Astrocyte (in vitro differentiated cells and primary cell): ENCODE results near the gene CORIN. TPM values are rescaled to one million over a fixed set of nuclear protein-coding genes. Genes with fewer than 3 reads are reported as not detected.
"Not testable (repeated sequence)": the region's sequence is repeated elsewhere in the genome, so short reads cannot be mapped to it uniquely, and the experiment has no call there.

Source experiments
- DNase-seq: peaks from one replicate; pipeline ENCODE4 v3.0.0-alpha.2; 2010; ENCODE audit warnings: low read depth
- FAIRE-seq: peaks from 2 replicates; lab custom pipeline; 2011; peaks lifted over from hg19 to GRCh38; lab: Jason Lieb, UNC
- H2AFZ ChIP-seq: 2 replicates; pipeline ENCODE4 v1.6.0; 2012; ENCODE audit warnings: low read depth, low read length, inconsistent platforms
- H3K27ac ChIP-seq: 2 replicates; pipeline ENCODE4 v1.5.1; 2011; ENCODE audit warnings: low read depth, low read length, inconsistent platforms
- H3K27me3 ChIP-seq: 2 replicates; pipeline ENCODE4 v1.6.0; 2011; ENCODE audit warnings: low read length, inconsistent platforms; ENCODE audit not compliant: insufficient read depth
- H3K36me3 ChIP-seq: 2 replicates; pipeline ENCODE4 v1.5.1; 2011; ENCODE audit warnings: low read length, inconsistent platforms; ENCODE audit not compliant: insufficient read depth
- H3K4me1 ChIP-seq: 2 replicates; pipeline ENCODE4 v1.5.1; 2011; ENCODE audit warnings: low read length, inconsistent platforms; ENCODE audit not compliant: insufficient read depth
- H3K4me2 ChIP-seq: 2 replicates; pipeline ENCODE4 v1.6.0; 2012; ENCODE audit warnings: low read length, inconsistent platforms
- H3K4me3 ChIP-seq: 2 replicates; pipeline ENCODE4 v1.5.1; 2011; ENCODE audit warnings: low read depth, mild to moderate bottlenecking, low read length, inconsistent platforms; ENCODE audit not compliant: insufficient read depth
- H3K79me2 ChIP-seq: 2 replicates; pipeline ENCODE4 v1.6.0; 2012; ENCODE audit warnings: mild to moderate bottlenecking, low read length, inconsistent platforms; ENCODE audit not compliant: insufficient read depth
- H3K9ac ChIP-seq: 2 replicates; pipeline ENCODE4 v1.6.0; 2012; ENCODE audit warnings: mild to moderate bottlenecking, low read length, inconsistent platforms
- H3K9me3 ChIP-seq: 2 replicates; pipeline ENCODE4 v1.5.1; 2012; ENCODE audit warnings: low read depth, mild to moderate bottlenecking, low read length, inconsistent platforms; ENCODE audit not compliant: insufficient read depth
- H4K20me1 ChIP-seq: 2 replicates; pipeline ENCODE4 v1.6.0; 2012; ENCODE audit warnings: low read length, inconsistent platforms; ENCODE audit not compliant: insufficient read depth
- H3K27ac Mint-ChIP-seq: one replicate; pipeline ENCODE4 v1.8.0; 2021; ENCODE audit warnings: mild to moderate bottlenecking, mixed read lengths; ENCODE audit not compliant: unreplicated experiment
- H3K27me3 Mint-ChIP-seq: one replicate; pipeline ENCODE4 v1.8.0; 2021; ENCODE audit warnings: low read depth, mixed read lengths; ENCODE audit not compliant: unreplicated experiment
- H3K36me3 Mint-ChIP-seq: one replicate; pipeline ENCODE4 v1.8.0; 2021; ENCODE audit warnings: low read depth, mixed read lengths; ENCODE audit not compliant: unreplicated experiment
- H3K4me1 Mint-ChIP-seq: one replicate; pipeline ENCODE4 v1.8.0; 2021; ENCODE audit warnings: low read depth, mixed read lengths; ENCODE audit not compliant: unreplicated experiment
- H3K4me3 Mint-ChIP-seq: one replicate; pipeline ENCODE4 v1.8.0; 2021; ENCODE audit warnings: mild to moderate bottlenecking, moderate library complexity, mixed read lengths; ENCODE audit not compliant: unreplicated experiment
- H3K9me3 Mint-ChIP-seq: one replicate; pipeline ENCODE4 v1.8.0; 2021; ENCODE audit warnings: mild to moderate bottlenecking, mixed read lengths; ENCODE audit not compliant: unreplicated experiment
- EZH2 ChIP-seq: IDR thresholded peaks from 2 replicates; pipeline ENCODE4 v1.6.1; 2012; ENCODE audit warnings: mild to moderate bottlenecking, low read length, inconsistent platforms; ENCODE audit not compliant: insufficient read depth
- total RNA-seq: library from RNA; stranded (reverse); gene quantifications from 2 replicates; pipeline ENCODE4 v1.2.1, GENCODE V29; 2021
- TF ChIP-seq, protein P1 (sequence below): IDR thresholded peaks from 2 replicates; pipeline ENCODE4 v1.5.1; 2011; ENCODE audit warnings: low read depth, mild to moderate bottlenecking, inconsistent platforms, low read length, moderate library complexity; ENCODE audit not compliant: insufficient read depth

Gene CORIN
- total RNA-seq, 1 donor from 2014 or later = 0.20 TPM

DNA sequence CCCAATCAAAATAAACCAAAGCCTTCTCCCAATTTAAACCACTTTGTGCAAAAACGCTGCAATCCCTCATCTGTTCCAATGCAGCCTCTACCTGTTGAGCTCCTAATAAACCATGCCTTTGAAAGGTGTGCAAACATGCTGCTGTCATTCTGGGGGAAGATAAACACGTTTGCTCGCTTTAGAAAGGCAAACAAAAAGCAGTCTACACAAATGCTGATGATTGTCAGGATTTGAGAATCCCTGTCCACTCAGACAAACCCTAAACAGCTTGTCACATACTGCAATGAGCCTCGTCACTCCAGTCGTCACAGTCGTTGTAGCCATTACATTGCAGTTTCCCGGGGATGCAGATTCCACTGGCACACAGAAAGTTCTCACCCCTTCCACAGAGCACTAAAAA, 145.2 kb downstream of the CORIN start:
- Histone ChIP-seq H3K4me2 (no peak overlapping the region), H3K27me3 (no peaks in the 10 kb centered on the region), H3K79me2 (no peaks in the 10 kb centered on the region), H2AFZ (no peak overlapping the region), H3K9ac (no peak overlapping the region), H3K4me1 (no peaks in the 10 kb centered on the region), H3K36me3 (no peaks in the 10 kb centered on the region), H3K27ac (no peak overlapping the region), H4K20me1 (no peaks in the 10 kb centered on the region), H3K4me3 (no peak overlapping the region), H3K9me3 (no peaks in the 10 kb centered on the region)
- H3K4me1 Mint-ChIP-seq = no peaks in the 10 kb centered on the region
- no peaks in the 10 kb centered on the region for H3K27me3 Mint-ChIP-seq
- TF ChIP-seq, protein P1, sequence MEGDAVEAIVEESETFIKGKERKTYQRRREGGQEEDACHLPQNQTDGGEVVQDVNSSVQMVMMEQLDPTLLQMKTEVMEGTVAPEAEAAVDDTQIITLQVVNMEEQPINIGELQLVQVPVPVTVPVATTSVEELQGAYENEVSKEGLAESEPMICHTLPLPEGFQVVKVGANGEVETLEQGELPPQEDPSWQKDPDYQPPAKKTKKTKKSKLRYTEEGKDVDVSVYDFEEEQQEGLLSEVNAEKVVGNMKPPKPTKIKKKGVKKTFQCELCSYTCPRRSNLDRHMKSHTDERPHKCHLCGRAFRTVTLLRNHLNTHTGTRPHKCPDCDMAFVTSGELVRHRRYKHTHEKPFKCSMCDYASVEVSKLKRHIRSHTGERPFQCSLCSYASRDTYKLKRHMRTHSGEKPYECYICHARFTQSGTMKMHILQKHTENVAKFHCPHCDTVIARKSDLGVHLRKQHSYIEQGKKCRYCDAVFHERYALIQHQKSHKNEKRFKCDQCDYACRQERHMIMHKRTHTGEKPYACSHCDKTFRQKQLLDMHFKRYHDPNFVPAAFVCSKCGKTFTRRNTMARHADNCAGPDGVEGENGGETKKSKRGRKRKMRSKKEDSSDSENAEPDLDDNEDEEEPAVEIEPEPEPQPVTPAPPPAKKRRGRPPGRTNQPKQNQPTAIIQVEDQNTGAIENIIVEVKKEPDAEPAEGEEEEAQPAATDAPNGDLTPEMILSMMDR = no peak
- no peak for TF ChIP-seq EZH2
- H3K27ac Mint-ChIP-seq = no peak overlapping the region
- no peak overlapping the region for H3K4me3 Mint-ChIP-seq
- FAIRE-seq = no peak
- no peaks in the 10 kb centered on the region for H3K36me3 Mint-ChIP-seq
- H3K9me3 Mint-ChIP-seq = no peaks in the 10 kb centered on the region
- no peak for DNase-seq

DNA sequence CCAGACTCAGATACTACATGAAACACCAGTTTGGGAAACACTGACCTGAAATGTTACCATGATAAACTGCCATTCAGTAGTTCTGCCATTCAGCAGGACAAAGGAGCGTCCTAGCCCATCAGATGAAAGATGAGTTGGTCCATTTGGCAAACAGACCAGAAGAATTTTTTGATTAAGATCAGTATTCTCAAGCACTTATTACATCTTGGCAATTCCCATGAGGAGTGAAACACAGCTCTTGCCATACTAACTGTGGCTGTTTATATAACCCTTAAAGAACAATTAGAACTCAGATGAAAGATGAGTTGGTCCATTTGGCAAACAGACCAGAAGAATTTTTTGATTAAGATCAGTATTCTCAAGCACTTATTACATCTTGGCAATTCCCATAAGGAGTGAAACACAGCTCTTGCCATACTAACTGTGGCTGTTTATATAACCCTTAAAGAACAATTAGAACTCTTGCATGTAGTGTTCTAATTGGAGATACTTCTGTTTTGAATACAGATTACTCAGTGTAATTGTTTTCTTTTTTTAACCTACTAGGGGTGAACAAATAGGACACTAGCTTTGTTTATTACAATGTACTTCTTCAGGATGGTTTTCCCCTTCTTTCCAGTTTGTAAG, 146.0 kb downstream of the CORIN start:
- not testable (repeated sequence) for H3K4me1 Mint-ChIP-seq, H3K27me3 Mint-ChIP-seq, H3K4me3 Mint-ChIP-seq, H3K27ac ChIP-seq, H3K4me2 ChIP-seq, H3K9me3 ChIP-seq, DNase-seq, H3K36me3 Mint-ChIP-seq, H3K4me1 ChIP-seq, H3K27me3 ChIP-seq, H4K20me1 ChIP-seq, H3K27ac Mint-ChIP-seq, FAIRE-seq, H3K79me2 ChIP-seq, H3K9ac ChIP-seq, H3K9me3 Mint-ChIP-seq, H3K36me3 ChIP-seq, H2AFZ ChIP-seq, H3K4me3 ChIP-seq

DNA sequence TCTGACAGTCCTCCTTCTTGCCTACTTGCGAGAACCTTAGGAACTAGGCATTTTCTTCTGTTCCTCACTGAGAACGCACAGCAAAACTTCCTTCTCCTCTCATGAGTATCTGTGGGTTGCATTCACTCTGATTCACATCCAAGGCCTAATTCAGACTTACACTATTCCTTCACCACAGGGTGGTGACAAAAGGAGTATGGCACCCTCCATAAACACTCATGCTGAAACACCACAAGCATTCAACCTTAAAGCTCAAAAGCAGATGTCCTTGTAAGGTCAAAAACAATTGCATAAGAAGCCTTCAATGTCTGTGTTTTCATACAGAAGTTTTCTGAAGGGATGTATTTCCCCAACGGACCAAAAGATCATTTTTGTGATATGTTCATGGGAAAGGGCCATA, 147.3 kb downstream of the CORIN start:
- Histone ChIP-seq H3K27me3 (no peaks in the 10 kb centered on the region), H3K9me3 (no peaks in the 10 kb centered on the region), H3K27ac (no peak overlapping the region), H3K4me2 (no peak overlapping the region), H3K4me1 (no peaks in the 10 kb centered on the region), H3K4me3 (no peak overlapping the region), H3K9ac (no peak overlapping the region), H3K79me2 (no peaks in the 10 kb centered on the region), H4K20me1 (no peaks in the 10 kb centered on the region), H3K36me3 (no peaks in the 10 kb centered on the region), H2AFZ (no peak overlapping the region)
- FAIRE-seq = no peak
- H3K9me3 Mint-ChIP-seq = no peaks in the 10 kb centered on the region
- no peak for DNase-seq
- no peak overlapping the region for H3K27ac Mint-ChIP-seq
- H3K4me3 Mint-ChIP-seq = no peak overlapping the region
- H3K36me3 Mint-ChIP-seq = no peaks in the 10 kb centered on the region
- no peaks in the 10 kb centered on the region for H3K27me3 Mint-ChIP-seq
- no peak for TF ChIP-seq EZH2
- TF ChIP-seq, protein P1 = no peak
- no peaks in the 10 kb centered on the region for H3K4me1 Mint-ChIP-seq
